Measurements from ENCODE around the gene PCNT.
"Not testable (repeated sequence)": the region's sequence is repeated elsewhere in the genome, so short reads cannot be mapped to it uniquely, and the experiment has no call there.

PCNT gene

DNA sequence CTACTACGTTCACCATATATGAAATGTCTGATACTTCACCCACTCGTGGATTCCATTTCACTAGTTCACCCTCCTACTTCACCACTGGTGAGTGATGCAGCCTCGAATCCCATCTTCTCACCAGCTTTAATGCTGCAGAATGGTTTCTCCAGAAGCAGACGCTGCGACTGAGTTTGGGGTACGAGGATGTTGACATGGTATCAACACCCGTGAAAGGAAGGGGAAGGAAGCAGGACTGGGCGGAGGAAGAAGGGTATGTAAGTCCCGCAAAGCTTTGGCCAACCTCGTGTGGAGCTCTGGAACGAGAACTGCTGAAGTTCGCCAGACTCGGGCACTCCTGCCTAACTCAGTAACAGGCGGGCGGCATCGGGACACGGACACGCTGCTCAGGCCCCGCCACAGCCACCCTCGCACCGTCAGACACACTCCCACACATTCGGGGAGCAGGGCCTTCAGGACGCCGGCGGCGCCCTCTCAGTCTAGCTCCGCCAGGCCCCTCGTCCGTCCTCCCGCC, 133.9 kb downstream of the PCNT start:
- no peak for DNase-seq

DNA sequence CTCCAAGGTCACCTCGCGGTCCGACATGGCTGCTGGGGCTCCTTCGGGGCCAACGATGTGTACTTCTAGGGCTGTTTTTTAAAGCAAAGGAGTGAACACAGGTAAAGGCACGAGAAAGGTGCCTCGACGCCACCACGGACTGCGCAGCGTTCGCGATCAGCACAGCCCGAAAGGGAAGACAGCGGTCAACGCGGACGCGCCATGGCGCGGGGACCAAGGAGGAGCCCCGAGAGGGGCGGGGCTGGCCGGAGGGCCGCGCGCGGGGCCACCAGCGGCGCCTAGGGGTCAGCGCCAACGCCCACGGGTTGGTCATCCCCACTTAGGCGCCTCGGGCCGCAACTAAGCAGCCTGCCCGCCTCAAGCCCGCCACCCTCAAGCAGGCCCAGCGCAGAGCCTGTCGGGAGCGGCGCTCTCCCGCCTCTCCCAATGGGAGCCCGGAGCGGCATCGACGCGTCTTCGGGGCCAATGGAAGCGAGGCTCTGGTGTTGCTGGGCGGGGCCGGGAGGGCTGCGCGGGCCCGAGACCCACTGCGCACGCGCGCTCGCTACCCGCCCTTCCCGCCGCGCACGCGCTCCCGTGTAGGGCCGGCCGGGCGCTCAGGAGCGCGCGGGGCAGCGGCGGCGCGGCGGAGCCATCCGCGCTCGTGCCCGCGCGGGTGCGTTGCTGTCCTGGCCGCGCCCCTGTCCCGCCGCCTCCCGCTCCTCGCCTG, 134.5 kb downstream of the PCNT start, which contains the start of gene DIP2A:
Gene DIP2A (plus strand): TSS at position 577 of the 709 bp plus-strand sequence. CDS start 241 bp downstream, outside the sequence.
- DNase-seq, result peak; percentile 87

DNA sequence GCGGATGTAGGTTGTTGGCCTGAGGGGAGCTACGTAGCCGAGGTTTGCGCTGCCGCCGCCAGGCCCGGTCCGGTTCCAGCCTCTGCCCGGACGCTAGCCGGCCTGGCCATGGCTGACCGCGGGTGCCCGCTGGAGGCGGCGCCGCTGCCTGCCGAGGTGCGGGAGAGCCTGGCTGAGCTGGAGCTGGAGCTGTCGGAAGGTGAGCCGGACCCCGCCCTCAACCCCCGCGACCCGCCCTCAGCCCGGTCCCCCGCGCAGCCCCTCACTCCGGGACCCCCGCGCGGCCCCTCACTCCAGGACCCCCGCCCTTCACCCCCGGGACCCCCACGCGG, 135.0 kb downstream of the PCNT start:
- DNase-seq, result no peak

DNA sequence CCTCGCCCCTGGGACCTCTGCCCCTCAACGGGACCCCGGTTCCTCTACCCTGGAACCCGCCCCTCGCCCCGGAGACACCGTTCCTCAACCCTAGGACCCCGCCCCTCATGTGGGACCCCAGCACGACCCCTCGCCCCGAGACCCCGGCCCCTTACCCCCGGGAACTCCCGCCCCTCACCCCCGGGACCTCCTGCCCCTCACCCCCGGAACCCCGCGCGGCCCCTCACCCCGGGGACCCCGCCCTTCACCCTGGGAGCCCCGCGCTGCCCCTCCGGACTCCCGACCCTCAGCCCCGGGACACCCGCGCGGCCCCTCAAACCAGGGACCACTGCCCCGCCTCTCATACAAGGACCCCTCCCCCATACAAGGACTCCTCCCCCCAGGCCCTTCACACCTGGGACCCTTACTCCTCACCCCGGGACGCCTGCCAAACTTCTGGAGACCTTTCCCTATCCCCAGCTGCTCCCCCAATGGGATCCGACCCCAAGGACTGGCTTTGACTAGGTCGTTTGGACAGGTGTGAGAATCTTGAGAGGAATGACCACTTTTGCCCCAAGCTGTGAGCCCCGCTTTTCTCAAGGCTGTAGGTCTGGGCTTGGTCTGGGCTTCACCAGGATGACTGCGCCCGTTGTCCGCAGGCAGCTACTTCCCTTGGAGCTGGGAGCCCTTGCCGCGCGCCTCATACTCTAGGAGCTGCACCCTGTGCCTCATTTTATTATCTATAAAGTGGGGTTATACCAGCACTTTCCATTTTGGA, 135.6 kb downstream of the PCNT start:
- DNase-seq, result no peak

DNA sequence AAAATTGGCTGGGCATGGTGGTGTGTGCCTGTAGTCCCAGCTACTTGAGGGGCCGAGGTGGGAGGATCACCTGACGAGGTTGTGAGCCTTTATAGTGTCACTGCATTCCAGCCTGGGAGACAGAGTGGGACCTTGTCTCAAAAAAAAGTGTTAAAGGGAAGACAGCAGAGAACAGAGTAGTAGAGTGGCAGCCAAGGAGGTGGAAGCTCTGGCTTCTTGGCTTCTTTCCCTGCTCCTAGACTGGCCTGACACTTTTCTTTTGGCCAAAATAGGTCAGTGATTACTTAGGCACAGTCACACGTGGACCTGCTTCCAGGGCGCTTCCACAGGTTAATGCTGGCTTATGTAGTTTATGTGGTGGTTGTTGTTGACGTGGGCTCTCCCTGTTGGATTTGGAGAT, 138.0 kb downstream of the PCNT start:
- no peak for DNase-seq

DNA sequence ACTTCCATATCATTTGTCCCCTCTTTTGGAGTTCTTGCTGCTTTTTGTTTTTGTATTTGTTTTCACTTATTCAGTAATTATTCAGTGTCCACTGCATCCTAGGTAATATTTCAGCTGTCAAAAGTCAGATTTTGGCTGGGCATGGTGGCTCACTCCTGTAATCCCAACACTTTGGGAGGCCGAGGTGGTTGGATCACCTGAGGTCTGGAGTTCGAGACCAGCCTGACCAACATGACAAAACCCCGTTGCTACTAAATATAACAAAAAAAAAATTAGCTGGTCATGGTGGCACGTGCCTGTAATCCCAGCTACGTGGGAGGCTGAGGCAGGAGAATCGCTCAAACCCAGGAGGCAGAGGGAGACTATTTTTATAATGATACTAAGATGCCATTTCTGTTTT, 141.2 kb downstream of the PCNT start:
- not testable (repeated sequence) for DNase-seq

DNA sequence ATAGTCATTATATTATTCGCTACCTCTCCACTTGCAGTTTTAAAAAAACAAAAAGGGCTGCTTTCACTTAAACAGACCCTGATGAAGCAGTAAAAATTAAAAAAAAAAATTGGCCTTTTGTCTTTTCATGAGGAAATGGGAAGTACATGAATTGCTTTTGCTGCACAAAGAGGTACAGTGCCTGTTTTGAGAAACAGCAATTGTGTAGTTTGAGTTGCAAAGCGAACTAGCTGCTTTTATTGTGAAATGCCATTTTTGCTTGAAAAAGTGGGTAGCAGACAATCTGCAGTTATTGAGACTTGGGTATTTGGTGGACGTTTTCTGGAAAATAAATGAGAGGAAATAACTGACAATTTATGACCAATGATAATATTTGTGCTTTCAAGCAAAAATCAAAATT, 141.7 kb downstream of the PCNT start:
- no peak for DNase-seq

DNA sequence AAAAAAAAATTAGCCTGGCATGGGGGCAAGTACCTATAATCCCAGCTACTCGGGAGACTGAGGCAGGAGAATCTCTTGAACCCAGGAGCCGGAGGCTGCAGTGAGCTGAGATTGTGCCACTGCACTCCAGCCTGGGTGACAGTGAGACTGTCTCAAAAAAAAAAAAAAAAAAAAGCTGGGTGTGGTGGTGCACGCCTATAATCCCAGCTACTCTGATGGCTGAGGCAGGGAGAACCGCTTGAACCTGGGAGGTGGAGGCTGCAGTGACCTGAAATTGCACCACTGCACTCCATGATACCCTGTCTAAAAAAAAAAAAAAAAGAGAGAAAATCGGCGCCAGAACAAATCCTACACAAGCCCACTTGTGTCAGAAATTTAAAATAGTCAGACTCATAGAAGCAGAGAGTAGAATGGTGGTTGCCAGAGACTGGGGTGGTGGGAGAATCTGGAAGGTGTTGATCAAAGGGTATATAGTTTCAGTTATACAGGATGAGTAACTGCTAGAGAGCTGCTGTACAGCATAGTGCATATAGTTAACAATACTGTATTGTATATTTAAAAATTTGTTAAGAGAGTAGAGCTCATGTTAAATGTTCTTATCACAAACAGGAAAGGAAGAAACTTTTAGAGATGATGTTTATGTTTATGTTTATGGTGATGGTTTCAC, 144.3 kb downstream of the PCNT start:
- no peak for DNase-seq

DNA sequence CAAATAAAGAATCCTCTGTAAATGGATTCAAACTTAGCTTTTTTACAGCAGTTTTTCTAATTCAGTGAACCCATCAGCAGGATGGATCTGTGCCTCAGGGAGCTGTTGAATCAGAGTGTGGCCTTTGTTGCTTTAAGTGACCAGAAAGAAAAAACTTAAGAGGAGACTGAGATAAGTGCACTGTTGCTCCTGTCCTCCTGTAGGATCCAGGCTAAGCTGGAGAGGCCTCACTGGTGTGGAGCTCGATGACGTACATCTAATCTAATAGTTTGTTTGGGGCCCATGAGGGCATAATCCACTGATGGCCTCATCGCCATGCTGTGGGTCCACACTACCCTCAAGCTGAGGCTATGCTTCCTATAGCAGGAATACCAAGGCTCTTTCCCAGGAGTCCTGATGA, 145.3 kb downstream of the PCNT start:
- DNase-seq, result no peak

DNA sequence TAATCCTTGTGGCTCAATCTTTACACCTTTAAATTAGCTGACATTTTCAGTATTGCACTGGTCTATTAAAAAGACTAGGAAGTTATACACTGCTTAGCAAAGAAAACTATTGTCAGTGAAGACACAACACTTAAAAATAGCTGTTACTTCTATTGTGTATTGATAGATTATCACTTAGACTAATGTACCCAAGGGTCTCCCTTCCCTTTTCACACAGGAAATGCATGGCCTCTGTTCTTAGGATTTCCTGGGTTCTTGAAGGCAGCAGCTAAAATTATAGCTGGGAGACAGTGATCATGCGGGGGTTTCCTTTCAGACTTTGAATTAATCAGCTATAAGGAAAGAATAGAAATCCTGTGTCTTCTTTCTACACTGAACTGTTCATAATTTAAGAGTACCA, 147.6 kb downstream of the PCNT start:
- no peak for DNase-seq

DNA sequence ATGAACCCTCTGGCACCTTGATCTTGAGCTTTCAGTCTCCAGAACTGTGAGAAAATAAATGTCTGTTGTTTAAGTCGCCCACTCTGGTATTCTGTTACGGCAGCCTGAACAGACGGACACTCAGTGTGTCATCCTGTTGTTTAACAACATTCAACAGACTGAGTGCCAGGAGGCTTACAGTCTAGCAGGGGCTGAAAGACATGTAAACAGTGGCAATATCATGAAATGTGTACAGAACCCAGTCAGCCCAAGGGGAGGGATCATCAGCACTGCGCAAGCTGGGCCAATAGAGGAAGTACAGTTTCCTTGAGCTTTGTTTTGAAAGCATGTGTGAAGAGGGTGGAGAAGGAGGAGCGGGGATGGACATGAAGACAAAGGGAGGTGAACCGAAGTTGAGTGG, 148.3 kb downstream of the PCNT start:
- no peak for DNase-seq

DNA sequence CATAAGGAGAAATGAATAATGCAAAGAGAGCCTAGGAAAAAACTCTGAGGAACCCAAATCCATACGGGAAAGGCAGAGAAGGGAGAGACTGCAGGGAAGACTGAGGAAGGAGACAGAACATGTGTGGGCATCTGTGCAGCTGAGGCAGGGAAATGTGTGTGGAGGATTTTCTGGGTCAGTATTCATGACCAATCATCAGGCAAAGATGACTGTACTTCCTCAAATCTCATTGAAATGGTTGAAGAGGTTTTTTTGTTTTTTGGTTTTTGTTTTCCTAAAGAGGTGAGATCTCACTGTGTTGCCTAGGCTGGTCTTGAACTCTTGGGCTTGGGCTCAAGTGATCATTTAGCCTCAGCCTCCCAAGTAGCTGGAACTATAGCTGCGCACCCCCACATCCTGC, 150.4 kb downstream of the PCNT start:
- no peak for DNase-seq

DNA sequence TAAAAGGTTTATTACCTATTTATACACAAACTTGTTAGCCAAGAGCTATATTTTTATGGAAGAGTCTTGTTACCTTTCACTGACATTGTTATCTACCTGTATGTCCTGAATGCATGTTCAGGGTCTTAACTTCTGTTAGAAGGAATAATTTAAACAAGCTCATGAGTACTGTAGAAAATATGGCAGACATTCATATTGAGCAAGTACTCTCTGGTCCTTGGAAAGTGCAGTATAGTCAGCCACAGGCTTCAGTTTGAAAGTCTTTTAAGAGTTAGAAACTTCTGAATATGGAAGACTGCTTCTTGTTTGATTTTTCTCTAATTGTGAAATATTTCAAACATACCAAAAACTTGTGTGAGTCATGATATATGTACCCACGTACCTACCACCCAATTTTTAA, 151.3 kb downstream of the PCNT start:
- no peak for DNase-seq

DNA sequence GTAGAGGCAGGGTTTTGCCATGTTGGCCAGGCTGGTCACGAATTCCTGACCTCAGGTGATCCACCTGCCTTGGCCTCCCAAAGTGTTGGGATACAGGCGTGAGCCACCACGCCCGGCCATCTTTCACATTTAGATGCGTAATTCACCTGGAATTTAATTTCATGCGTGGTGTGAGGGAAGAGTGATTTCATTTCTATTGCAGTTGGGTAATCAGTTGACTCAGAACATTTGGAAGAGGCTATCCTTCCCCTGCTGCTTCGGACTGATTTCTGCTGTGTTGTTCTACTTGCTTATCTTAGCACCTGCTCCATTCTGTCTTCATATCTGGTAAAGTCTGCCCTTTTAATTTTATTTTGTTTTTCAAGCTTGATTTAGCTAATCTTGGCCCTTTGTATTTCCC, 153.8 kb downstream of the PCNT start:
- DNase-seq, result no peak

DNA sequence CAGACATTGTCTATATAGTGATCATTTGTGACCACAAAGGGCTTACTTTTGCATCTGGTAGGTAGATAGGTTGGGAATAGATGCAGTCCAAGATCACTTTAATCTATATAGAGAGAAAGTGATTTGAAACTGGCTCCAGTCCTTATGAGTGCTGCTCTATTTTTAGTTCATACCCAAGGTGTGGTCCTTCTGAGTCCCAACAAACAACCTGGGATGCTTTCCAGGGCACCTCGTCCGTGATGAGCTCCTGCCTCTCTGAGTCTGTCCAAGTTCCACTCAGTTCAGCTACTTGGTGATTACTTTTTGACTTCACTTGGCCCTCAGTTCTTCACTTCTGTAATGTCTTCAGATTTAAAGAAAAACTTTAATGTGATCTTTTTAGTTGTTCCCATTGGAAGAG, 155.0 kb downstream of the PCNT start:
- DNase-seq, result no peak

DNA sequence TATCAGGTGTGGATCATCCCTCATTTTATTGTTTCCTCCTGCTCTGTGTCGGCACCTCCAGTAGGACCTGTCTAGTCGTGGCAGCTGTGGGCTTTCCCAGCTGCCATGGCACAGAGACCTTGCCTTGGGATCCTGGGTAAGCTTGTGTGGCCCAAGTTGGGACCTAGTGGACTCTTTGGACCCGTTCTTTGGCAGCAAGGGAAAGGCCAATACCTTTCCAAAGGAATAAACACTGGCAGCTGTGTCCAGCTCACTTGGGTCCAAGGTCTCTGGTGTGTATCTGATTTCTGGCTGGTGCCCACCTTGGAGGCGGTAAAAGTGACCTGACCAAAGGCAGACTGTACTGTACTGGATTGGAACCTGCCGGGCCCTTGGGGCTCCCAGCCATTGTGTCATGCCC, 156.5 kb downstream of the PCNT start:
- no peak for DNase-seq

DNA sequence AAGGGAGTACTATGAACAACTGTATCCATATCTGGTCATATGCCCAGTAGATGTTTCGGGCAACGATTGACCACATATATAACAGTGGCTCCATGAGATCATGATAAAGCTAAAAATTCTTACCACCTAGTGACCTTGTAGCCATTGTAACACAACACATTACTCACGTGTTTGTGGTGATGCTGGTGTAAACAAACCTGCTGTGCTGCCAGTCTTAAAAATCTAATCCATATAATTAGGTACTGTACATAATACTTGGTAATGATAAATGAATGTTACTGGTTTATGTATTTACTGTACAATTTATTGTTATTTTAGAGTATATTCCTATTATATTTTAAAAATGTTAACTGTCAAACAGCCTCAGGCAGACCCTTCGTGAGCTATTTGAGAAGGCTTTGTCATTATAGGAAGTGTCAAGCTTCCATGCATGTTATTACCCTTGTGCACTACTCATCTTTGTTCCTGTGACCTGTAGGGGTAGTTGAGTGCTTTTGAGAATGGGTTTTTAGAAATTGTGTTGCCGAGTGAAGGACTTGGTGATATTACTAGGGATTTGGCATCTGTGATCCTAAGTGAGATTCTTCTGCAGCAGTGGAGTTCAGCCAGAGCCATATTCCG, 158.4 kb downstream of the PCNT start:
- no peak for DNase-seq

DNA sequence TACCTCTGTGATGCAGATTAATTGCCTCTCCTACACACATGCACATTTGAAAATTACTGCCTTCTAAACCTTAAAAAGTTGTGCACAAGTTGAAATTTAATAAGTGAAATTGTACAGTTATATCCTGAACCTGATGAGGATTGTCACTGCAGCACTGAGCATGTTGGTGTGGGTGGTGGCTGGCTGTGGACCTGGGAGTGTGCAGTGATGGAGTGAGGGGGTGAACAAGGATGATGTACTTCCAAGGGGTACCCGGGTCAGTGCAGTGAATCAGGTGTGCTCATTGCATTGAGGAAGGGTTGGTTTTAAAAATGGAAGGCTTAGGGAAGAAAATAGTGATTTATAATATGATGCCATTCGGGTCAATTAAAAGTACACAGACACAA, 158.9 kb downstream of the PCNT start:
- no peak for DNase-seq

DNA sequence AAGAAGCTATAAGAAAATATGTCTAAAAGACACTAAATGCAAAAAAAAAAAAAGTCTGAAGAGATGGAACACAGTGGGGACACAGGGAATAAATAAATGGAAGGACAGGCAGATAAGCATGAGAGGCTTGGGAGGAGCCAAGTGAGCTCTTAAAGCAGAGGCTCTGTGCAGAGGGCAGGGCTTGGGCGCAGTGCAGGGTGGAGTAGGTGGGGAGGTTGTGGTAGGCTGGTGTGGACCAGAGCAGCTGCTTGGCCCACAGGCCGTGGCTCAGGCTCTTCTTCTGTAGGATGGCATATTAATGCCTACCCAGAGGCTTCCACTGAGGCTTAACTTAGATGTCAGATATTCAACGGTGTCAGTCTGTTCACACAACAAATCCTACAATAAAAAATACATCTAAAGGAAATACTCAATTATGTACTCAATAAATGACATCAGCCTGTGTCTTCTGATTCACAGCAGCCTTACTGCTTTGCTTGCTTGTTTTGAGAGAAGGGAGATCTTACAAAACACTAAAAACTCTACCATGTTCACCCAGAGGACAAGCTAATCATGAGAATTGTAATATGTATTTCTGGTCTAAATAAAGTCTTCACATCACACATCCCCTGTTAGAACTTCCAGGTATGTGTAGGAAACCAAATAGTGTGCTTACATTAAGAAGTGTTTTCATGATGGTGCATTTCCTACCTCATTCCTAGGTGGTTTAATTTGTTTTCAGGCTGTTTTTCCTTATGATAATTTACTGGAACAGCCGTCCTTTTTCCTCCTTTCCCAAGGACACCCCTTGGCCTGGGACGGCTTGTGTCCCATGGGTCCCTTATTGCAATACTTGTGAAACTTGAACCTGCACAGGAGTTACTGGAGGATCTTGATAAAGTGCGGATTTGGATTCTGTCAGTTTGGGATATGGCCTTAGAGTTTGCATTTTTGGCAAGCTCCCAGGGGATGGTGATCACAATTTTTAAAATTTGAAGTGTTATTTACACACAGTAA, 159.6 kb downstream of the PCNT start:
- no peak for DNase-seq

DNA sequence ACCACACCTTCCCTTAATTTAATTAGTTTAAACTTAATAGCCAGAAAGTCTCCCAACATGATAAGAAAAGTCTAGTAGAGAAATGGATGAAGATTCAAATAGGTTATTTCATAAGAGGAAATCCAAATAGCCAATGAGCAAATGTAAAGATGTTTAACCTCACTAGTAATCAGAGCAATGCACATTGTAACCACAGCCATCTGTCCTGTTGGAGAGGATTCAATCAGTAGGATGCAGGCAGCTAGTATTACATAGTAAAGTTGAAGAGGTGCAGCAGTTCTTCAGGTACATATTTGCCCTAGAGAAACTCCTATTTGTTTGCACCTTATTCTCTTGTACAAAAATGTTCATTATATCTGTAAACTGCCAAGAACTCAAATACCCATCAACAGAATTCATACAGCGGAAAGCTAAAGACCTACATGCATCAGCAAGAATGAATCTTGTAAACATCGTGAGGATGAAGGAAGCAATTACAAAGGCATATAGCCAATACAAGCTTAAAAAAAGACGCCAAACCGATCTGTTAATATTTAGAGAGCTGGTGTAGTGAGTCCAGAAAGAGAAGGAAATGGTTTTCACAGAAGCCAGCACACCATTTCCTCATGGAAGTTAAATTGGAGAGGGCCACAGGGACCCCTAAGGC, 162.6 kb downstream of the PCNT start:
- DNase-seq, result no peak

DNA sequence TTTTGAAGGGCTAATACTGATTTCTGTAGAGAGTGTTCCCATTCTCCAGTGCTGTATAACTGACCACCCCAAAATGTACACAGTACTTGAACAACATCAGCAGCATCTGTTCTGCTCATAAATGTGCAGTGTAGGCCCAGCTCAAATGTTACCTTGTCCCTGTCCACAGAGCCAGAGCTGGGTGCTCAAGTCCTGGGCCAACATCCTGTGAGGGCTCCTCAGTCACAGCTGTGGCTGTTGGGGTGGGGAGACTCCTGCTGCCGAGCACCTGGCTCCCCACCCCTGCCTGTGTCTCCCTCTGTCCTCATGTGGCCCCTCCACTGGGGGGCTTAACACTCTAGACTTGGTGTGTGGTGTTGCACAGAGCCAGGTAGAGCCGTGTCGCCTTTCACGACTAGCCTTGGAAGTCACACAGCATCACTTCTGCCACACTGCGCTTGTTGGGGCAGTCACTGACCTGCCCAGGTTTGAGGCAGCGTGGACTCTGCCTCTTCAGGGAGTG, 165.3 kb downstream of the PCNT start:
- DNase-seq, result no peak

DNA sequence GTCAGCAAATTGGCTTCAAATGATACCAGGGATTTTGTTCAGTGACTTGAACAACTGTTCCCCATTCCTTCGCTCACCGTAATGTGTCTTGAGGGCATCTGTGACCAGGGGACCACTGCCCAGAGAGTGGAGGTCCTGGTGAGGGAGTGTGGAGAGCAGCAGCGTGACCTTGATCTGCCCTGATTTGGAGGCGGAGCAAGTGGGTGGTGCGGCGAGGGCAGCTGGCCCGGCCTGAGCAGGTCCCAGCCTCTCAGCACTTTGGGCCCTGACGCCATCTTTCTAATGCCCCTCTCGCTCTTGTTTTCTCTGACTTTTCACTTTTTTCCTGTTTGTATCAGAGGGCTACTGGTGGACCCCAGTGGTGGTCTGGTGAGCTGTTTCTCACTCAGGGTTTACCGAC, 165.8 kb downstream of the PCNT start:
- no peak for DNase-seq

Measured in DMS79 (cell line).